AG04449 (cell line): ENCODE measurements around the gene GRAP.

Source experiments
- CTCF ChIA-PET: fragments of 350-600 bp; formaldehyde crosslinking; extraction: SDS; loops from one replicate; lab custom pipeline; 2021; ENCODE audit warnings: antibody characterized with exemption; lab: Yijun Ruan, JAX
- POLR2A ChIA-PET: fragments of 400-600, 350-600 bp; formaldehyde crosslinking; extraction: SDS; loops from one replicate; lab custom pipeline; 2020; ENCODE audit warnings: antibody characterized with exemption, inconsistent platforms; lab: Yijun Ruan, JAX
- DNase-seq: peaks from one replicate; pipeline ENCODE4 v3.0.0-alpha.2; 2010; ENCODE audit warnings: low read depth, low spot score
- H3K4me3 ChIP-seq: 2 replicates; pipeline ENCODE4 v1.5.1; 2011; ENCODE audit warnings: low read depth, mild to moderate bottlenecking, control low read depth, low read length
- TF ChIP-seq, protein P1 (sequence below): IDR thresholded peaks from one replicate; pipeline ENCODE4 v1.5.1; 2011; ENCODE audit warnings: mild to moderate bottlenecking, moderate library complexity, low read length, control low read depth, inconsistent platforms; ENCODE audit not compliant: insufficient read depth; ENCODE audit errors: missing control alignments

GRAP gene

DNA sequence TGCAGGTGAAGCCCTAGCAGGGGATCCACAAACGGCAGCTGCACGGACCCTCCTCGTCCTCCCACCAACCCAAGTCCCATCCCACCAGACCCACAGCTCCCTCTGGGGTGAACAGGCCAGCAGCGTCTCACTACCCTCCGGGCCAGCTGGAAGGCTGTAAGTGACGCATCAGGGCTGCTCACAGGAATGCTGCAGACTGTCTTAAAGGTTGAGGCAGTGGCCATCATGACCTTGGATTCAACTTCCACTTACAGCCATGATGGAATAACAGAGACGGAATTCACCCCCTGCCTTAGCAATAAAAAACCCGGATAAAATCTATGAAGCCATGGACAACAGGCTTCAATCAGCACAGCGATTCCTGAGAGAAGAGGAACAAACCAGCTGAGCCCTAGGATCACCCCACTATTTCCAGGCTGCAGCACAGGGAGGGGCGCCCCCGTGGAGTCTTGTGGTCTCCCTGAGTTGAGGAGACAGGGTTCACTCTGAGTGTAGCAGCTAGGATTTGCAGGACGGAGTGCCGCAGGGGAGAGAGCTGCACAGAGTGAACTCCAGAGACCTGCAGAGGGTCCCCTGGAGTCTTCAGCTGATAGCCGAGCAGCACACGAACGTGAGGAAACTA is 52.7 kb downstream of the GRAP start:
- CTCF ChIA-PET: interaction anchor here (0.8 to 1.0 kb wide), 2 partner anchors 22 to 33 kb away, joined by 3 to 5 read pairs; no protein-coding TSS in a partner anchor
- DNase-seq: no peak
- H3K4me3 ChIP-seq: no peak overlapping the region
- TF ChIP-seq, protein P1, sequence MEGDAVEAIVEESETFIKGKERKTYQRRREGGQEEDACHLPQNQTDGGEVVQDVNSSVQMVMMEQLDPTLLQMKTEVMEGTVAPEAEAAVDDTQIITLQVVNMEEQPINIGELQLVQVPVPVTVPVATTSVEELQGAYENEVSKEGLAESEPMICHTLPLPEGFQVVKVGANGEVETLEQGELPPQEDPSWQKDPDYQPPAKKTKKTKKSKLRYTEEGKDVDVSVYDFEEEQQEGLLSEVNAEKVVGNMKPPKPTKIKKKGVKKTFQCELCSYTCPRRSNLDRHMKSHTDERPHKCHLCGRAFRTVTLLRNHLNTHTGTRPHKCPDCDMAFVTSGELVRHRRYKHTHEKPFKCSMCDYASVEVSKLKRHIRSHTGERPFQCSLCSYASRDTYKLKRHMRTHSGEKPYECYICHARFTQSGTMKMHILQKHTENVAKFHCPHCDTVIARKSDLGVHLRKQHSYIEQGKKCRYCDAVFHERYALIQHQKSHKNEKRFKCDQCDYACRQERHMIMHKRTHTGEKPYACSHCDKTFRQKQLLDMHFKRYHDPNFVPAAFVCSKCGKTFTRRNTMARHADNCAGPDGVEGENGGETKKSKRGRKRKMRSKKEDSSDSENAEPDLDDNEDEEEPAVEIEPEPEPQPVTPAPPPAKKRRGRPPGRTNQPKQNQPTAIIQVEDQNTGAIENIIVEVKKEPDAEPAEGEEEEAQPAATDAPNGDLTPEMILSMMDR: no peak
- POLR2A ChIA-PET: no interaction called here

DNA sequence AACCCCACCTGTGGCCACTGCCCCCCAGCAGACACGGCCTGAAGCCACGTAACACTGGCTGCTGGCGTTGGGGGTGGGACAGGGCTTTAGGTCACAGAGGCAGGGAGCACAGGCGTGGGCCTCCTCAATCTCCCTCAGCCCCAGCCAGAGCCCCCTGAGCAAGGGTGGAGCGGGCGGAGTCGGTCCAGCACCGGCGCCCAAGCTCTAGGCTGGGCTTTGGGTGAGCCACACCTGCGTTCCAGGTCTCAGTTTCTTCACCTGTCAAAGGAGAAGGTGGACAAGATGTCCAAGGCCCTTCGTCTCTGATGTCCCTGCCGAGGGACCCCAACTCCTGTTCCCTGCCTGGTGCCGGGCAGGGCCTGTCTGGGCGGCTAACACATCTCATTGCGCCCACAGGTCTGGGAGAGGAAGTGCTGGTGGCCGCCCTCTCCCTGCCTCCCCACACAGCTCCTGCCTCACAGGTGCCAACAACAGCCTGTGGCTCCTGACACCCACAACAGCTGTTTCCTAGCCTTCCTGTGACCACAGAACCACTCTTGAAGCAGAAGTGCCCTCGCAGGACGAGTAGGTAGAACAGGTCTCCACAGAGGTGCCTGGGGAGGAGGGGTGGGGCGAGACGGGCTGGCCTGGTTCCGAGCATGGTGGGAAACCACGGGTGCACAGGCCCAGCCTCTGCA is 54.2 kb downstream of the GRAP start:
- DNase-seq: no peak
- no peak overlapping the region for H3K4me3 ChIP-seq
- ChIA-PET CTCF (interaction anchor here (1.0 kb wide), 1 partner anchor 34 kb away, joined by 3 read pairs; no protein-coding TSS in a partner anchor), POLR2A (no interaction called here)
- TF ChIP-seq, protein P1: no peak

DNA sequence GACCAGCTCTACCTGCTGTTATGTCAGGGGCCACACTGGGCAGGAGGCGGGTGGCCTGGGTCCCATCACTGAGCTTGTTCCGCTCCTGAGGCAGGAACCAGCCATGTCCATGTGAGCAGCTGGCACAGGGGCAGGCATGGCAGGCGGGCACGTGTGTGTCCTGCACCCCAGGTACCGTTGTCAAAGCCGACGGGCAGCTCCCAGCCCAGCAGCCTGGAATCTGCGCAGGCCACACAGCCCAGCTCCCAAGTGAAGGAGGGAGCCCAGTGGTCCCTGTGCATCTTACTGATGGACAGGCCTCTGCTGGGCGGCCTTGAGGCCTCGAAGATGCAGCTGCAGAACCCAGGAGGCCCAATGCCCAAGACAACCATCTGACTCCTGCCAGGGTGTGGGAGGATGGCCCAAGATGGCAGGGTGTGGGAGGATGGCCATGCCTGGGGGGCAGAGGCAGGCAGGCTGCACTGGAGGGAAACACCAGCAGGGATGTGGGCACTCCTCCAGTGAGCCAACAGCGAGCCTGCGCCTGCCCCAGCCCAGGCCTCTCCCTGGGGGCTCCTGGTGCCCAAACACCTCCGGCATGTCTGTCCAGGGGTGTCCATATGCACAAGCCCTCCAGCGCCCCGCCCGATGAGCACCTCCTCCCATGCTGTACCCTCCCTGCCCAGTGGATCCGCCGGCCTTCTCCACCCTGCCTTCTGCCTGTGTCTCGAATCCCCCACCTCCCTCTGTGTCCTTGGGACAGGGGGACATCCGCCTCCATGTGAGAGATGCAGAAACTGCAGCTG is 55.0 kb downstream of the GRAP start:
- no peak overlapping the region for H3K4me3 ChIP-seq
- DNase-seq: no peak
- POLR2A ChIA-PET: no interaction called here
- TF ChIP-seq, protein P1: no peak
- CTCF ChIA-PET: interaction anchor here (1.4 kb wide), 1 partner anchor 31 kb away, joined by 4 read pairs; no protein-coding TSS in a partner anchor

DNA sequence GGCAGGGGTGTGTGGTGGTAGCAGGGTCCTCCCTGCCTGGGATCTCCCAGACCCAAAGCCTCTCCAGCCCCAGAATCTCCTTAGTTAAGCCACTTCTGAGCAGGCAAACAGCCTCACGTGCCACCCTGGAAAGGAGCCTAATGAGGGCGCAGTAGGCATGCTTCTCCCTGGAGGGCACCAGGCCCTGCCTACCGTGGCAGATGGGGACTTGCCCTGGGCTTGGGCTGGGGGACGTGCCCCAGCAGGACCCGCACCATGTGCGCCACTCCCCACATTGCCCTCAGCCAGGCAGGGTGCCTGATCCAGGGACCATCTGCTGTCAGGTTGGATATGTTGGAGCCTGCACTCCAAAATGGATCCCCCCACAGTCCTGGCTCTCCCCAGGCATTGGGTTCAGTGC is 56.4 kb downstream of the GRAP start:
- CTCF ChIA-PET: interaction anchor here (1.3 to 1.4 kb wide), 2 partner anchors 11 to 29 kb away, joined by 4 read pairs; no protein-coding TSS in a partner anchor
- POLR2A ChIA-PET: no interaction called here
- DNase-seq: no peak
- TF ChIP-seq, protein P1: no peak
- H3K4me3 ChIP-seq: no peak overlapping the region

DNA sequence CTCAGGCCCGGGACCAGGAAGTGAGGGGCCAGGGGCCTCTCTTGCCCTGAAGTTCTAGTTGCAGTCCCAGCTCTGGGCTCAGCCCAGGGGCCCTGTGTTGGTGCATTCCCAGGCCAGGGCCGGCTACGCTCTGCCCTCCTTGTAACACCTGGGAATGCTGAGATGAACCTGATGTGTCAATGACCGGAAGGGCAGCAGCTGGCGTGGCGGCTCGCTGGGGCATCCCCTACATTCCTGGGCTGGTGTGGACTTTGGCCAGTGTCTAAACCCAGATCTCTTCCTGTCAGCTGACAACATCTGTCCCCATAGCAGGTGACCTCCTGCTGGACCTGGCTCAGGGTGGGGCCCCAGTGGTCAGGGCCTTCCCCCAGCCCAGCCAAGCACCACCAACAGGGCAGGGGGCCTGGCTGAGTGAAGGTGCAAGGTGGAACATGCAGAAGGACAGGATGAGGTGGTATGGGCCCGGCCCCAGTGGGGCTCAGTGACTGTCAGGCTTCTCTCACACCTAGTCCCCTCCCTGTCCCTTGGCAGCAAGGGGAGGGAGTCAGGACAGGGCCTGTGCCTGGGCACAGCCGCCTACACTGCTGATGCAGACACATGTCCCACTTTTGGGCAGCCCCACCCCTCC is 58.1 kb downstream of the GRAP start:
- ChIA-PET CTCF (interaction anchor here (1.7 kb wide), 1 partner anchor 28 kb away, joined by 4 read pairs; no protein-coding TSS in a partner anchor), POLR2A (no interaction called here)
- no peak overlapping the region for H3K4me3 ChIP-seq
- TF ChIP-seq, protein P1: no peak
- no peak for DNase-seq
